Tibial nerve (tissue), 3 donors: ENCODE data around the gene TRIM34.

Experiments used
- CTCF ChIP-seq, 5 experiments: fragments of 200-600 bp in 3 of 5; fragments of 450-650 bp in 2 of 5; sonication (generic) in 3 of 5; IDR thresholded peaks; one replicate each; pipeline ENCODE4 v1.5.1; 2016 to 2019; ENCODE audit warnings: antibody characterized with exemption in 5 of 5, mild to moderate bottlenecking in 3 of 5, moderate library complexity in 2 of 5
- POLR2A ChIP-seq, 2 donors: fragments of 450-650 bp; IDR thresholded peaks; one replicate each; pipeline ENCODE4 v1.6.1; 2017; ENCODE audit warnings: antibody characterized with exemption in 2 of 2, mild to moderate bottlenecking in 2 of 2, moderate library complexity in 2 of 2

GRCh38 chr11:5690216-5690615 is 65.4 kb downstream of the TRIM34 start:
- no peak for TF ChIP-seq CTCF (IDR thresholded peaks at IDR 0.05)
- no peak for TF ChIP-seq POLR2A (IDR thresholded peaks at IDR 0.05)
